HepG2 (cell line): ENCODE measurements around the gene TECTA. TPM values are rescaled to one million over a fixed set of nuclear protein-coding genes. Genes with fewer than 3 reads are reported as not detected.

ENCODE experiments used
- EED ChIP-seq: sonication (generic); formaldehyde crosslinking; IDR thresholded peaks from 2 replicates; pipeline ENCODE4 v1.5.0; 2020; ENCODE audit warnings: mild to moderate bottlenecking, missing genetic modification reagents
- ELF4 ChIP-seq: sonication (generic); formaldehyde crosslinking; IDR thresholded peaks from 2 replicates; pipeline ENCODE4 v1.5.0; 2020; ENCODE audit warnings: missing genetic modification reagents, mild to moderate bottlenecking, moderate library complexity, borderline replicate concordance
- ISX ChIP-seq: sonication (generic); formaldehyde crosslinking; conservative IDR thresholded peaks from 2 replicates; pipeline ENCODE4 v1.5.0; 2020; ENCODE audit warnings: missing genetic modification reagents
- MAFK ChIP-seq, 2 experiments: IDR thresholded peaks in 1 of 2; conservative IDR thresholded peaks in 1 of 2; 2 replicates each; pipeline ENCODE4 v1.6.1; 2011; ENCODE audit warnings: improper control_type of control experiment in 2 of 2, low read length in 2 of 2
- NAIF1 ChIP-seq: sonication (generic); formaldehyde crosslinking; IDR thresholded peaks from 2 replicates; pipeline ENCODE4 v1.5.0; 2020; ENCODE audit warnings: mild to moderate bottlenecking, missing genetic modification reagents, borderline replicate concordance
- POLR2AphosphoS2 ChIP-seq: IDR thresholded peaks from 2 replicates; pipeline ENCODE4 v1.6.1; 2011; ENCODE audit warnings: low read depth, low read length, improper control_type of control experiment
- TARDBP ChIP-seq: sonication (generic); formaldehyde crosslinking; IDR thresholded peaks from 2 replicates; pipeline ENCODE4 v1.8.0; 2022; ENCODE audit warnings: mild to moderate bottlenecking, missing genetic modification reagents
- ZFY ChIP-seq: sonication (generic); formaldehyde crosslinking; IDR thresholded peaks from 2 replicates; pipeline ENCODE4 v1.4.0; 2020; ENCODE audit warnings: missing genetic modification reagents
- ZFYVE20 ChIP-seq: sonication (generic); formaldehyde crosslinking; IDR thresholded peaks from 2 replicates; pipeline ENCODE4 v1.8.0; 2023; ENCODE audit warnings: low read depth, mild to moderate bottlenecking, moderate library complexity, missing genetic modification reagents, borderline replicate concordance
- ZNF264 ChIP-seq: sonication (generic); formaldehyde crosslinking; IDR thresholded peaks from 2 replicates; pipeline ENCODE4 v1.4.0; 2020; ENCODE audit warnings: missing genetic modification reagents
- ZNF33A ChIP-seq: sonication (generic); formaldehyde crosslinking; IDR thresholded peaks from 2 replicates; pipeline ENCODE4 v1.5.1; 2020; ENCODE audit warnings: missing genetic modification reagents, mild to moderate bottlenecking, moderate library complexity, borderline replicate concordance
- ZNF543 ChIP-seq: sonication (generic); formaldehyde crosslinking; IDR thresholded peaks from 2 replicates; pipeline ENCODE4 v1.4.0; 2020; ENCODE audit warnings: mild to moderate bottlenecking, missing genetic modification reagents
- ZNF615 ChIP-seq: sonication (generic); formaldehyde crosslinking; IDR thresholded peaks from 2 replicates; pipeline ENCODE4 v1.5.0; 2020; ENCODE audit warnings: mild to moderate bottlenecking, missing genetic modification reagents, borderline replicate concordance
- ZNF788 ChIP-seq: sonication (generic); formaldehyde crosslinking; IDR thresholded peaks from 2 replicates; pipeline ENCODE4 v1.5.0; 2020; ENCODE audit warnings: mild to moderate bottlenecking, missing genetic modification reagents, borderline replicate concordance
- polyA plus RNA-seq, 8 experiments: library from polyadenylated mRNA; depleted of rRNA in 3 of 8; stranded (reverse) in 7 of 8; unstranded in 1 of 8; fragments of >200 nt; fragmentation: Illumina TruSeq in 4 of 8; extraction: Trizol in 4 of 8; gene quantifications; 2 replicates each; pipeline versions ENCODE4 v1.2.1 to v1.2.3, GENCODE V29; 2011 to 2016; ENCODE audit warnings: low read depth in 4 of 8, missing spikeins in 1 of 8, mixed read lengths in 1 of 8; ENCODE audit not compliant: insufficient read depth in 1 of 8
- total RNA-seq, 5 experiments: library from RNA; depleted of rRNA; stranded (reverse); fragments of >200 nt; fragmentation: Illumina TruSeq; extraction: Trizol; gene quantifications; 2 replicates each; pipeline ENCODE4 v1.2.3, GENCODE V29; 2016; ENCODE audit warnings: low read depth in 1 of 5
- TF ChIP-seq, protein P1 (sequence below): sonication (generic); formaldehyde crosslinking; IDR thresholded peaks from 2 replicates; pipeline ENCODE4 v1.5.1; 2020; ENCODE audit warnings: mild to moderate bottlenecking, missing genetic modification reagents, moderate library complexity
- TF ChIP-seq, protein P2 (sequence below): sonication (generic); formaldehyde crosslinking; IDR thresholded peaks from 2 replicates; pipeline ENCODE4 v1.8.0; 2022; ENCODE audit warnings: missing genetic modification reagents, mild to moderate bottlenecking, inconsistent platforms, borderline replicate concordance
- TF ChIP-seq, protein P3 (sequence below): fragments of 450-650 bp; IDR thresholded peaks from 2 replicates; pipeline ENCODE4 v1.6.1; 2016
- TF ChIP-seq, protein P4 (sequence below): sonication (generic); formaldehyde crosslinking; IDR thresholded peaks from 2 replicates; pipeline ENCODE4 v1.5.0; 2020; ENCODE audit warnings: mild to moderate bottlenecking, missing genetic modification reagents, moderate library complexity
- TF ChIP-seq, protein P5 (sequence below): sonication (generic); formaldehyde crosslinking; IDR thresholded peaks from 2 replicates; pipeline ENCODE4 v1.4.0; 2020; ENCODE audit warnings: missing genetic modification reagents

Gene TECTA
- total and polyA plus RNA-seq, 2 of the 13 experiments (the other 11 are each of a cell fraction or from before 2014, with no cell fraction given), result 0.04 to 0.17 TPM

- TF ChIP-seq, protein P1, sequence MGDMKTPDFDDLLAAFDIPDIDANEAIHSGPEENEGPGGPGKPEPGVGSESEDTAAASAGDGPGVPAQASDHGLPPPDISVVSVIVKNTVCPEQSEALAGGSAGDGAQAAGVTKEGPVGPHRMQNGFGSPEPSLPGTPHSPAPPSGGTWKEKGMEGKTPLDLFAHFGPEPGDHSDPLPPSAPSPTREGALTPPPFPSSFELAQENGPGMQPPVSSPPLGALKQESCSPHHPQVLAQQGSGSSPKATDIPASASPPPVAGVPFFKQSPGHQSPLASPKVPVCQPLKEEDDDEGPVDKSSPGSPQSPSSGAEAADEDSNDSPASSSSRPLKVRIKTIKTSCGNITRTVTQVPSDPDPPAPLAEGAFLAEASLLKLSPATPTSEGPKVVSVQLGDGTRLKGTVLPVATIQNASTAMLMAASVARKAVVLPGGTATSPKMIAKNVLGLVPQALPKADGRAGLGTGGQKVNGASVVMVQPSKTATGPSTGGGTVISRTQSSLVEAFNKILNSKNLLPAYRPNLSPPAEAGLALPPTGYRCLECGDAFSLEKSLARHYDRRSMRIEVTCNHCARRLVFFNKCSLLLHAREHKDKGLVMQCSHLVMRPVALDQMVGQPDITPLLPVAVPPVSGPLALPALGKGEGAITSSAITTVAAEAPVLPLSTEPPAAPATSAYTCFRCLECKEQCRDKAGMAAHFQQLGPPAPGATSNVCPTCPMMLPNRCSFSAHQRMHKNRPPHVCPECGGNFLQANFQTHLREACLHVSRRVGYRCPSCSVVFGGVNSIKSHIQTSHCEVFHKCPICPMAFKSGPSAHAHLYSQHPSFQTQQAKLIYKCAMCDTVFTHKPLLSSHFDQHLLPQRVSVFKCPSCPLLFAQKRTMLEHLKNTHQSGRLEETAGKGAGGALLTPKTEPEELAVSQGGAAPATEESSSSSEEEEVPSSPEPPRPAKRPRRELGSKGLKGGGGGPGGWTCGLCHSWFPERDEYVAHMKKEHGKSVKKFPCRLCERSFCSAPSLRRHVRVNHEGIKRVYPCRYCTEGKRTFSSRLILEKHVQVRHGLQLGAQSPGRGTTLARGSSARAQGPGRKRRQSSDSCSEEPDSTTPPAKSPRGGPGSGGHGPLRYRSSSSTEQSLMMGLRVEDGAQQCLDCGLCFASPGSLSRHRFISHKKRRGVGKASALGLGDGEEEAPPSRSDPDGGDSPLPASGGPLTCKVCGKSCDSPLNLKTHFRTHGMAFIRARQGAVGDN, result no peak; the same call in 1 of the 2 replicates
- TF ChIP-seq ZNF264, result peak; percentile 66; the same call in 1 of the 2 replicates
- TF ChIP-seq, protein P2, sequence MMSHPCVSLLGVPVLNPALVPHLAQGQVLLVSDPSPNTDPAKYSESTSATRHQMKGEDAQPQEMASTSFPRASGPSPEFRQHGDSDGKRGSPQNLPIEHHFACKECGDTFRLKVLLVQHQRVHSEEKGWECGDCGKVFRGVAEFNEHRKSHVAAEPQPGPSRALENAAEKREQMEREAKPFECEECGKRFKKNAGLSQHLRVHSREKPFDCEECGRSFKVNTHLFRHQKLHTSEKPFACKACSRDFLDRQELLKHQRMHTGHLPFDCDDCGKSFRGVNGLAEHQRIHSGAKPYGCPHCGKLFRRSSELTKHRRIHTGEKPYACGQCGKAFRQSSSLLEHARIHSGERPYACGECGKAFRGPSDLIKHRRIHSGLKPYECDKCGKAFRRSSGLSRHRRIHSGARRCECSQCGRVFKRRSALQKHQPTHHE (CRISPR knock-in tag), result no peak
- TF ChIP-seq ZFYVE20 (CRISPR knock-in tag), result no peak
- no peak for TF ChIP-seq POLR2AphosphoS2
- TF ChIP-seq ISX (CRISPR knock-in tag), result no peak
- no peak for TF ChIP-seq MAFK (conservative IDR thresholded peaks at IDR 0.05 in 1 of 2, IDR thresholded peaks at IDR 0.05 in 1 of 2; ENCODE audit: low read length in 2 of 2)
- TF ChIP-seq ZNF543 (CRISPR knock-in tag), result no peak
- TF ChIP-seq ZNF615 (CRISPR knock-in tag), result no peak
- no peak for TF ChIP-seq ELF4 (CRISPR knock-in tag)
- TF ChIP-seq ZNF788 (CRISPR knock-in tag), result peak; percentile 54; the same call in 1 of the 2 replicates
- TF ChIP-seq, protein P3, sequence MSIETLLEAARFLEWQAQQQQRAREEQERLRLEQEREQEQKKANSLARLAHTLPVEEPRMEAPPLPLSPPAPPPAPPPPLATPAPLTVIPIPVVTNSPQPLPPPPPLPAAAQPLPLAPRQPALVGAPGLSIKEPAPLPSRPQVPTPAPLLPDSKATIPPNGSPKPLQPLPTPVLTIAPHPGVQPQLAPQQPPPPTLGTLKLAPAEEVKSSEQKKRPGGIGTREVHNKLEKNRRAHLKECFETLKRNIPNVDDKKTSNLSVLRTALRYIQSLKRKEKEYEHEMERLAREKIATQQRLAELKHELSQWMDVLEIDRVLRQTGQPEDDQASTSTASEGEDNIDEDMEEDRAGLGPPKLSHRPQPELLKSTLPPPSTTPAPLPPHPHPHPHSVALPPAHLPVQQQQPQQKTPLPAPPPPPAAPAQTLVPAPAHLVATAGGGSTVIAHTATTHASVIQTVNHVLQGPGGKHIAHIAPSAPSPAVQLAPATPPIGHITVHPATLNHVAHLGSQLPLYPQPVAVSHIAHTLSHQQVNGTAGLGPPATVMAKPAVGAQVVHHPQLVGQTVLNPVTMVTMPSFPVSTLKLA, result no peak
- TF ChIP-seq ZFY (CRISPR knock-in tag), result peak; percentile 42
- TF ChIP-seq, protein P4, sequence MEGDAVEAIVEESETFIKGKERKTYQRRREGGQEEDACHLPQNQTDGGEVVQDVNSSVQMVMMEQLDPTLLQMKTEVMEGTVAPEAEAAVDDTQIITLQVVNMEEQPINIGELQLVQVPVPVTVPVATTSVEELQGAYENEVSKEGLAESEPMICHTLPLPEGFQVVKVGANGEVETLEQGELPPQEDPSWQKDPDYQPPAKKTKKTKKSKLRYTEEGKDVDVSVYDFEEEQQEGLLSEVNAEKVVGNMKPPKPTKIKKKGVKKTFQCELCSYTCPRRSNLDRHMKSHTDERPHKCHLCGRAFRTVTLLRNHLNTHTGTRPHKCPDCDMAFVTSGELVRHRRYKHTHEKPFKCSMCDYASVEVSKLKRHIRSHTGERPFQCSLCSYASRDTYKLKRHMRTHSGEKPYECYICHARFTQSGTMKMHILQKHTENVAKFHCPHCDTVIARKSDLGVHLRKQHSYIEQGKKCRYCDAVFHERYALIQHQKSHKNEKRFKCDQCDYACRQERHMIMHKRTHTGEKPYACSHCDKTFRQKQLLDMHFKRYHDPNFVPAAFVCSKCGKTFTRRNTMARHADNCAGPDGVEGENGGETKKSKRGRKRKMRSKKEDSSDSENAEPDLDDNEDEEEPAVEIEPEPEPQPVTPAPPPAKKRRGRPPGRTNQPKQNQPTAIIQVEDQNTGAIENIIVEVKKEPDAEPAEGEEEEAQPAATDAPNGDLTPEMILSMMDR, result no peak
- peak; percentile 45; the same call in 1 of the 2 replicates for TF ChIP-seq TARDBP (CRISPR knock-in tag)
- no peak for TF ChIP-seq ZNF33A
- TF ChIP-seq EED (CRISPR knock-in tag), result no peak
- TF ChIP-seq, protein P5, sequence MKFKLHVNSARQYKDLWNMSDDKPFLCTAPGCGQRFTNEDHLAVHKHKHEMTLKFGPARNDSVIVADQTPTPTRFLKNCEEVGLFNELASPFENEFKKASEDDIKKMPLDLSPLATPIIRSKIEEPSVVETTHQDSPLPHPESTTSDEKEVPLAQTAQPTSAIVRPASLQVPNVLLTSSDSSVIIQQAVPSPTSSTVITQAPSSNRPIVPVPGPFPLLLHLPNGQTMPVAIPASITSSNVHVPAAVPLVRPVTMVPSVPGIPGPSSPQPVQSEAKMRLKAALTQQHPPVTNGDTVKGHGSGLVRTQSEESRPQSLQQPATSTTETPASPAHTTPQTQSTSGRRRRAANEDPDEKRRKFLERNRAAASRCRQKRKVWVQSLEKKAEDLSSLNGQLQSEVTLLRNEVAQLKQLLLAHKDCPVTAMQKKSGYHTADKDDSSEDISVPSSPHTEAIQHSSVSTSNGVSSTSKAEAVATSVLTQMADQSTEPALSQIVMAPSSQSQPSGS (CRISPR knock-in tag), result peak; percentile 49; the same call in 1 of the 2 replicates
- TF ChIP-seq NAIF1 (CRISPR knock-in tag), result no peak
Observed at GRCh38 chr11:121231576-121232278, 130.7 kb downstream of the TECTA start (continued).
